Activated naive CD4-positive, alpha-beta T cell treated with anti-CD3 and anti-CD28 coated beads, Interleukin-2, amount 10 ng/mL, durations not matched to agents 7 days and 5 days (primary cell): ENCODE measurements around the gene DIAPH3.
A peak's percentile ranks its signal among the peaks of the same experiment; 100 is the strongest.

Experiments used
- CTCF ChIA-PET: fragments of 350-600 bp; sonication (Branson Sonifier 250); formaldehyde crosslinking; loops from one replicate; lab custom pipeline; 2021; ENCODE audit warnings: antibody characterized with exemption; lab: Charles Lee
- DNase-seq: peaks from one replicate; pipeline ENCODE4 v3.0.0-alpha.2; 2020
- H3K27ac Mint-ChIP-seq: one replicate; pipeline ENCODE4 v1.8.0; 2021; ENCODE audit warnings: mild to moderate bottlenecking, moderate library complexity, mixed read lengths
- H3K27me3 Mint-ChIP-seq: one replicate; pipeline ENCODE4 v1.8.0; 2021; ENCODE audit warnings: mild to moderate bottlenecking, mixed read lengths
- H3K36me3 Mint-ChIP-seq: one replicate; pipeline ENCODE4 v1.8.0; 2021; ENCODE audit warnings: mixed read lengths
- H3K4me1 Mint-ChIP-seq: one replicate; pipeline ENCODE4 v1.8.0; 2021; ENCODE audit warnings: mixed read lengths
- H3K4me3 Mint-ChIP-seq: one replicate; pipeline ENCODE4 v1.8.0; 2021; ENCODE audit warnings: mild to moderate bottlenecking, moderate library complexity, mixed read lengths
- H3K9me3 Mint-ChIP-seq: one replicate; pipeline ENCODE4 v1.8.0; 2021; ENCODE audit warnings: mixed read lengths

DIAPH3 gene

DNA sequence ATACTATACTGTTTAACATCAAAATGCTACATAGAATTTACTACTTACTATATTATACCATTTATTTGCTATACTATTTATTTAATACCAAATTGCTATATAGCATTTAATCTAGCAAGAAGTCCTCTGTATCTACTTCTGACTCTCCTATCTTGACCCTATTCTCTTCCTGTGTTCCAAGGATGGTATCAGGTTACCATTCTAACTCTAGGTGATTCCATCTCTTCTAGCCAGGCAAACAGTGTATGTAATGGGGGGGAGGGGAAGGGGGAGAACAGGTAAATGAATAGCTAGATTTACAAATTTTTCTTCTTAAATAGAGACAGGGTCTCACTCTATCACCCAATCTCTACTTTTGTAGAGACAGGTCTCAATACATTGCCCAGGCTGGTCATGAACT lies 200.3 kb downstream of the DIAPH3 start:
- no peaks in the 10 kb centered on the region for H3K27me3 Mint-ChIP-seq
- no peak for DNase-seq
- peaks cover 11% of the 10 kb centered on the region for H3K36me3 Mint-ChIP-seq
- H3K4me3 Mint-ChIP-seq = no peak overlapping the region
- H3K27ac Mint-ChIP-seq = no peak overlapping the region
- H3K4me1 Mint-ChIP-seq = no peaks in the 10 kb centered on the region
- CTCF ChIA-PET = no interaction called here
- no peaks in the 10 kb centered on the region for H3K9me3 Mint-ChIP-seq

DNA sequence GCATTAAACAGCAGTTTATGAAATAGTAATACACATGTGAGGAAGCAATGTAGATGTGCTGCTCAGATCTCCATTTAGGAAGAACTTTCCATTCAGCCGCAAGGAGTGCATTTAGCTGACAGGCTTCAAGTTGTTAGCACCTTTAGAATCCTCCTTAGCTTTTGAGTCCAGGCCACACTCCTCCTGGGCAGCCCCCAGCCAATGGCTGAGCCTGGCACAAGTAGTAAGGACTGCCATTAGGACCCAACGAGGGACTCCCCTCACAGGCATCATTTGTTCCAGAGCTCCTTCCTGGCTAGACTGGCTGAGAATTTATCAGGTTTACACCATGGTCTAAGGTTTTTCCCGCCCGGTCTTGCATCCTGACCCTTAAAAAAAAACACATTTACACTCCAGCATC lies 201.4 kb downstream of the DIAPH3 start:
- CTCF ChIA-PET = interaction anchor here (1.2 kb wide), 1 partner anchor 10 kb away, joined by 3 read pairs; no protein-coding TSS in a partner anchor
- Mint-ChIP-seq H3K9me3 (no peaks in the 10 kb centered on the region), H3K27ac (no peak overlapping the region), H3K4me3 (no peak overlapping the region), H3K36me3 (peaks cover 10% of the 10 kb centered on the region), H3K4me1 (no peaks in the 10 kb centered on the region), H3K27me3 (no peaks in the 10 kb centered on the region)
- no peak for DNase-seq

DNA sequence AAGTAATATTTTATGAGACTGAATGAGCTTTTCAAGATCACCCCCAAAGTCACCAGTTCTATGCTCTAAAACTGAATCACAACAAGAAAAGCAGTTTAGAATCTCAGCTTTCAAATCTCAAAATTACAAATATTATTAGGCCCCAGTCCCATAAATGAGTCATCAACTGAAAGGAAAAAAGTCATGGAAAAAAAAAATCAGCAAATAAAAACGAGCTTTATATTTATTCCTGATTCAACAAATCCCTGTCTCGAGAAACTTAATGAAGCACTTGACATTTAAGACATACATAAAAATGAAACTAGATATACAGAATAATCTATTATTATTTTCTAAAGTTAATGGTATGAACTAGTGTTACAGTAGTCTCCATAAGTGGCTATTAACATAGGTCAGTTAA lies 203.0 kb downstream of the DIAPH3 start:
- H3K36me3 Mint-ChIP-seq = peaks cover 20% of the 10 kb centered on the region
- no peak overlapping the region for H3K4me3 Mint-ChIP-seq
- CTCF ChIA-PET = no interaction called here
- H3K4me1 Mint-ChIP-seq = no peaks in the 10 kb centered on the region
- peaks cover 5% of the 10 kb centered on the region for H3K9me3 Mint-ChIP-seq
- DNase-seq = no peak
- H3K27ac Mint-ChIP-seq = peak overlapping the region; percentile 49
- H3K27me3 Mint-ChIP-seq = no peaks in the 10 kb centered on the region

DNA sequence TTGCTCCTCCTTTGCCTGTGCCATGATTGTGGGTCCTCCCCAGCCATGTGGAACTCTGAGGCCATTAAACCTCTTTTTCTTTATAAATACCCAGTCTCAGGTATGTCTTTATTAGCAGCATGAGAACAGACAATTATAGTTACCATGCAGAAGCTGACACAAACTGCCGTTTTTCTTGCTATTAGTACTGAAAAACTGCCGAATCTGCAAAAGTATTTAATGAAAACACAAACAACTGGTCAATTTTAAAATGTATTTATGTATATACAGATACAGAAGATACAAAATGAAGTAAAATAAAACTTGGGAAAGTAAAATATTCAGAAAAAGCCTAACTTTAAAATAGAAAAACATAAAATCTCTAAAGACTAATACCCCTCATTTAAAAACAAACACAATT lies 206.3 kb downstream of the DIAPH3 start:
- Mint-ChIP-seq H3K36me3 (peaks cover 26% of the 10 kb centered on the region), H3K9me3 (peaks cover 5% of the 10 kb centered on the region), H3K27ac (no peak overlapping the region), H3K27me3 (no peaks in the 10 kb centered on the region), H3K4me1 (no peaks in the 10 kb centered on the region), H3K4me3 (no peak overlapping the region)
- no peak for DNase-seq
- CTCF ChIA-PET = no interaction called here

- Mint-ChIP-seq H3K9me3 (peaks cover 5% of the 10 kb centered on the region), H3K4me1 (no peaks in the 10 kb centered on the region), H3K36me3 (peaks cover 22% of the 10 kb centered on the region), H3K27me3 (no peaks in the 10 kb centered on the region), H3K27ac (no peak overlapping the region), H3K4me3 (no peak overlapping the region)
- CTCF ChIA-PET = no interaction called here
- DNase-seq = no peak
Observed at GRCh38 chr13:59954601-59955000, 209.1 kb downstream of the DIAPH3 start.

GRCh38 chr13:59951011-59951410 lies 212.7 kb downstream of the DIAPH3 start:
- Mint-ChIP-seq H3K4me1 (no peaks in the 10 kb centered on the region), H3K4me3 (no peak overlapping the region), H3K27me3 (no peaks in the 10 kb centered on the region), H3K9me3 (no peaks in the 10 kb centered on the region), H3K36me3 (peaks cover 9% of the 10 kb centered on the region), H3K27ac (no peak overlapping the region)
- CTCF ChIA-PET = no interaction called here
- no peak for DNase-seq

GRCh38 chr13:59950266-59950665 lies 213.5 kb downstream of the DIAPH3 start:
- Mint-ChIP-seq H3K36me3 (peaks cover 2% of the 10 kb centered on the region), H3K4me3 (no peak overlapping the region), H3K4me1 (no peaks in the 10 kb centered on the region), H3K9me3 (no peaks in the 10 kb centered on the region), H3K27ac (no peak overlapping the region), H3K27me3 (no peaks in the 10 kb centered on the region)
- no peak for DNase-seq
- CTCF ChIA-PET = no interaction called here

DNA sequence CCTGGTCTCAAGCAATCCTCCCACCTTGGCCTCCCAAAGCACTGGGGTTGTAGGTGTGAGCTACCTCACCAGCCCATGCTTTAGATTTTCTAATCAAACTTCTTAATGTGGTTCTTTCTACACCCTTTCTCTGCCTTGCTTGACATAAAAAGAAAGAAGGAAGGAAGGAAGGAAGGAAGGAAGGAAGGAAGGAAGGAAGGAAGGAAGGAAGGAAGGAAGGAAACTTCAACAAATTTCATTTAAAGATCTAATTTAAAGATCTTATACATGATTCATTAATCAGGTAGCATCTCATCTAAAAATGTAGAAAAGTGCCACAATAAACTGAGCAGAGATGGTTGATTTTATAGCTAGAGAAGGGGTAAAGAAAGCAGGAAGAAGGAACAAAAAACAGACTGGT lies 215.0 kb downstream of the DIAPH3 start:
- H3K4me3 Mint-ChIP-seq = no peak overlapping the region
- no peaks in the 10 kb centered on the region for H3K9me3 Mint-ChIP-seq
- CTCF ChIA-PET = no interaction called here
- peaks cover 2% of the 10 kb centered on the region for H3K36me3 Mint-ChIP-seq
- no peaks in the 10 kb centered on the region for H3K4me1 Mint-ChIP-seq
- no peaks in the 10 kb centered on the region for H3K27me3 Mint-ChIP-seq
- H3K27ac Mint-ChIP-seq = no peak overlapping the region
- no peak for DNase-seq

- no peaks in the 10 kb centered on the region for H3K4me1 Mint-ChIP-seq
- DNase-seq = no peak
Observed at GRCh38 chr13:59946944-59947343, 216.8 kb downstream of the DIAPH3 start.

GRCh38 chr13:59931621-59932020 lies 232.1 kb downstream of the DIAPH3 start:
- H3K9me3 Mint-ChIP-seq = peaks cover 11% of the 10 kb centered on the region
- no peaks in the 10 kb centered on the region for H3K27me3 Mint-ChIP-seq
- no peak overlapping the region for H3K27ac Mint-ChIP-seq
- CTCF ChIA-PET = no interaction called here
- H3K36me3 Mint-ChIP-seq = peaks cover 13% of the 10 kb centered on the region
- H3K4me3 Mint-ChIP-seq = no peak overlapping the region
- no peak for DNase-seq
- H3K4me1 Mint-ChIP-seq = no peaks in the 10 kb centered on the region

More at GRCh38 chr13:59946944-59947343, 216.8 kb downstream of the DIAPH3 start:
- Mint-ChIP-seq H3K36me3 (no peaks in the 10 kb centered on the region), H3K27ac (no peak overlapping the region), H3K9me3 (no peaks in the 10 kb centered on the region), H3K4me3 (no peak overlapping the region), H3K27me3 (no peaks in the 10 kb centered on the region)
- CTCF ChIA-PET = no interaction called here

GRCh38 chr13:59924256-59924655 lies 239.5 kb downstream of the DIAPH3 start:
- H3K36me3 Mint-ChIP-seq = peaks cover 16% of the 10 kb centered on the region
- peaks cover 11% of the 10 kb centered on the region for H3K9me3 Mint-ChIP-seq
- CTCF ChIA-PET = no interaction called here
- no peak overlapping the region for H3K4me3 Mint-ChIP-seq
- H3K27me3 Mint-ChIP-seq = no peaks in the 10 kb centered on the region
- H3K4me1 Mint-ChIP-seq = no peaks in the 10 kb centered on the region
- no peak overlapping the region for H3K27ac Mint-ChIP-seq
- DNase-seq = no peak

DNA sequence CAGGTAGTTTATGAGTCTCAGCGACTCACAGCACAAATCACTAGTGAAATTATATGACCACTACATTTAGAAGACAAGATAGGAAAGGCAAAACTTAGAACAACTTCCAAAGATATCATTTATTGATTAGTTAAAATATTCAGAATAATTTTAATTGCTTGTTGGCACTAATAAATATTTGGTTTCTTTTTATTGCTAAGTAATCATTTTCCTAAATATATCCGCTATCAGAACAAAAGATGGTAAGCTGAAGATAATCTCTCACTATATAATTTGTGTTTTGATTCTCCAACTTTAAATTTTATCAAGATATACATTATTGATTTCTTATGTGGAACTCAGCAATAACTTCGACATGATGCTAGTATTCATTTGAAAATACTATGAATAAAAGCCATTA lies 248.5 kb downstream of the DIAPH3 start:
- Mint-ChIP-seq H3K36me3 (peaks cover 2% of the 10 kb centered on the region), H3K27ac (no peak overlapping the region), H3K4me1 (no peaks in the 10 kb centered on the region), H3K4me3 (no peak overlapping the region), H3K27me3 (no peaks in the 10 kb centered on the region), H3K9me3 (no peaks in the 10 kb centered on the region)
- DNase-seq = no peak
- CTCF ChIA-PET = no interaction called here

DNA sequence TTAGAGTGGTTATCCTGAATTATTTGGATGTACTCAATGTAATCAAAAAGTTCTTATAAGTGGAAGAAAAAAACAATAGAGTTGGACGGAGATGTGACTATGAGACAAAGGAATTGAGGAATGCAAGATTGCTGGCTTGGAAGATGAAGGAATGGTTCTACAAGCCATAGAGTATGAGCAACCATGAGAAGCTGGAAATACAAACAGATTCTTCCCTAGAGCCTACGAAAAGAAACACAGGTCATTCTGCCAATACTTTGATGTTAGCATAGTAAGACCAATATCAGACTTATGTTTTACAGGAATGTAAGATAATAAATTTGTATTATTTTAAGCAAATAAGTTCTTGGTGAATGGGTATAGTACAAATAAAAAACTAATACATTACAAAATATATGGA lies 249.2 kb downstream of the DIAPH3 start:
- H3K9me3 Mint-ChIP-seq = no peaks in the 10 kb centered on the region
- H3K27me3 Mint-ChIP-seq = no peaks in the 10 kb centered on the region
- DNase-seq = no peak
- H3K27ac Mint-ChIP-seq = no peak overlapping the region
- no peak overlapping the region for H3K4me3 Mint-ChIP-seq
- no peaks in the 10 kb centered on the region for H3K4me1 Mint-ChIP-seq
- peaks cover 3% of the 10 kb centered on the region for H3K36me3 Mint-ChIP-seq
- CTCF ChIA-PET = no interaction called here

GRCh38 chr13:59906413-59907049 lies 257.2 kb downstream of the DIAPH3 start:
- Mint-ChIP-seq H3K36me3 (peaks cover 5% of the 10 kb centered on the region), H3K27me3 (no peaks in the 10 kb centered on the region), H3K9me3 (no peaks in the 10 kb centered on the region), H3K4me3 (no peak overlapping the region), H3K4me1 (peaks cover 2% of the 10 kb centered on the region), H3K27ac (no peak overlapping the region)
- CTCF ChIA-PET = interaction anchor here (0.8 to 2.0 kb wide), 2 partner anchors 222 to 516 kb away, joined by 3 to 6 read pairs; no protein-coding TSS in a partner anchor
- no peak for DNase-seq

- Mint-ChIP-seq H3K27ac (no peak overlapping the region), H3K4me1 (peaks cover 7% of the 10 kb centered on the region), H3K4me3 (no peak overlapping the region), H3K27me3 (no peaks in the 10 kb centered on the region), H3K36me3 (peaks cover 4% of the 10 kb centered on the region), H3K9me3 (no peaks in the 10 kb centered on the region)
- no peak for DNase-seq
- CTCF ChIA-PET = no interaction called here
Observed at GRCh38 chr13:59901191-59901590, 262.5 kb downstream of the DIAPH3 start.
